Gastroesophageal sphincter (tissue), 4 donors: ENCODE results near the gene MUSK. TPM values are rescaled to one million over a fixed set of nuclear protein-coding genes. Genes with fewer than 3 reads are reported as not detected.
A peak's percentile ranks its signal among the peaks of the same experiment; 100 is the strongest.

Source experiments
- ATAC-seq: fragments of 150-250 bp; one replicate; pipeline ENCODE4 v1.9.1; 2016; ENCODE audit warnings: mild to moderate bottlenecking, moderate library complexity
- H3K27ac ChIP-seq, 4 donors: fragments of 200-600 bp; sonication (generic) in 3 of 4; 1 replicate in 3 of 4; 2 replicates in 1 of 4; pipeline ENCODE4 v1.5.1; 2016 to 2019
- H3K27me3 ChIP-seq: fragments of 200-600 bp; sonication (generic); one replicate; pipeline ENCODE4 v1.5.1; 2019
- H3K36me3 ChIP-seq, 2 donors: fragments of 200-600 bp; sonication (generic); one replicate each; pipeline ENCODE4 v1.5.1; 2019; ENCODE audit warnings: control low read depth in 1 of 2
- H3K4me1 ChIP-seq, 3 donors: fragments of 200-600 bp; sonication (generic); 1 replicate in 2 of 3; 2 replicates in 1 of 3; pipeline ENCODE4 v1.5.1; 2016 to 2019; ENCODE audit warnings: control low read depth in 2 of 3
- H3K4me3 ChIP-seq, 2 donors: fragments of 200-600 bp; sonication (generic); one replicate each; pipeline ENCODE4 v1.5.1; 2019; ENCODE audit warnings: mild to moderate bottlenecking in 1 of 2, moderate library complexity in 1 of 2
- H3K9me3 ChIP-seq, 3 donors: fragments of 200-600 bp; sonication (generic); one replicate each; pipeline ENCODE4 v1.5.1; 2017 to 2019; ENCODE audit warnings: control low read depth in 2 of 3
- CTCF ChIP-seq, 4 experiments: fragments of 200-600 bp in 2 of 4; fragments of 450-650 bp in 2 of 4; sonication (generic) in 1 of 4; IDR thresholded peaks; one replicate each; pipeline ENCODE4 v1.5.1; 2017 to 2019; ENCODE audit warnings: antibody characterized with exemption in 4 of 4, mild to moderate bottlenecking in 2 of 4, moderate library complexity in 2 of 4
- EP300 ChIP-seq: sonication (generic); formaldehyde crosslinking; IDR thresholded peaks from one replicate; pipeline ENCODE4 v1.6.1; 2017; ENCODE audit warnings: antibody characterized with exemption, mild to moderate bottlenecking
- POLR2A ChIP-seq, 2 donors: fragments of 450-650 bp; IDR thresholded peaks; one replicate each; pipeline ENCODE4 v1.6.1; 2017; ENCODE audit warnings: antibody characterized with exemption in 2 of 2, mild to moderate bottlenecking in 2 of 2, moderate library complexity in 1 of 2
- POLR2AphosphoS5 ChIP-seq: sonication (generic); formaldehyde crosslinking; IDR thresholded peaks from one replicate; pipeline ENCODE4 v1.6.1; 2017; ENCODE audit warnings: antibody characterized with exemption
- WGBS, 2 donors: methylation state at CpG; one replicate each; pipeline ENCODE4 v1.1.5; 2018; ENCODE audit warnings: low coverage in 1 of 2; 5-methylcytosine and 5-hydroxymethylcytosine counted together
- total RNA-seq, 4 donors: library from RNA; depleted of rRNA; stranded (reverse); fragments of >200 nt; gene quantifications; one replicate each; pipeline ENCODE4 v1.1.0, GENCODE V29; 2016

The MUSK gene
- total RNA-seq, 4 donors from 2014 or later, result 2.9 to 8.4 (median 4.2) TPM

GRCh38 chr9:110659891-110660541, 8.6 kb upstream of the MUSK start:
- WGBS, 2 donors, result 86 to 100% methylated on average over 2 of the region's 2 CpGs
- TF ChIP-seq POLR2A (IDR thresholded peaks at IDR 0.05), result no peak
- TF ChIP-seq POLR2AphosphoS5, result no peak
- TF ChIP-seq CTCF (IDR thresholded peaks at IDR 0.05), result no peak
- no peak overlapping the region for H3K27ac ChIP-seq
- no peaks in the 10 kb centered on the region for H3K9me3 ChIP-seq
- no peak for ATAC-seq
- H3K36me3 ChIP-seq, result no peaks in the 10 kb centered on the region
- H3K4me3 ChIP-seq, result no peak overlapping the region
- no peaks in the 10 kb centered on the region for H3K27me3 ChIP-seq
- peaks cover 0 to 8% (median 0%) of the 10 kb centered on the region in 3 donors for H3K4me1 ChIP-seq

- Histone ChIP-seq H3K4me3 (peak overlapping the region in 1 of 2 donors; percentile 7), H3K4me1 (no peaks in the 10 kb centered on the region), H3K27me3 (no peaks in the 10 kb centered on the region), H3K36me3 (no peaks in the 10 kb centered on the region), H3K9me3 (no peaks in the 10 kb centered on the region), H3K27ac (no peak overlapping the region)
- WGBS, 2 donors, result 39 to 40% methylated on average over 5 of the region's 5 CpGs
- TF ChIP-seq POLR2AphosphoS5 (no peak), EP300 (no peak), POLR2A (IDR thresholded peaks at IDR 0.05) (no peak), CTCF (IDR thresholded peaks at IDR 0.05) (no peak)
- ATAC-seq, result no peak
Measured at GRCh38 chr9:110669433-110669832, 842 bp downstream of the MUSK start.

GRCh38 chr9:110671849-110672248, 3.3 kb downstream of the MUSK start:
- ATAC-seq, result no peak
- H3K27ac ChIP-seq, result no peak overlapping the region
- H3K4me3 ChIP-seq, result no peak overlapping the region
- no peaks in the 10 kb centered on the region for H3K4me1 ChIP-seq
- 89 to 98% methylated on average over 4 of the region's 4 CpGs for WGBS, 2 donors
- H3K27me3 ChIP-seq, result no peaks in the 10 kb centered on the region
- no peak for TF ChIP-seq POLR2A (IDR thresholded peaks at IDR 0.05)
- no peak for TF ChIP-seq POLR2AphosphoS5
- H3K36me3 ChIP-seq, result no peaks in the 10 kb centered on the region
- H3K9me3 ChIP-seq, result no peaks in the 10 kb centered on the region

GRCh38 chr9:110672873-110673510, 4.4 kb downstream of the MUSK start:
- Histone ChIP-seq H3K27me3 (no peaks in the 10 kb centered on the region), H3K4me1 (no peaks in the 10 kb centered on the region), H3K4me3 (no peak overlapping the region), H3K9me3 (no peaks in the 10 kb centered on the region), H3K27ac (no peak overlapping the region), H3K36me3 (no peaks in the 10 kb centered on the region)
- 49 to 55% methylated on average over 3 of the region's 3 CpGs for WGBS, 2 donors
- TF ChIP-seq POLR2AphosphoS5 (no peak), CTCF (IDR thresholded peaks at IDR 0.05) (no peak), EP300 (no peak), POLR2A (IDR thresholded peaks at IDR 0.05) (no peak)
- ATAC-seq, result no peak

- ATAC-seq, result no peak
- Histone ChIP-seq H3K4me3 (no peak overlapping the region), H3K36me3 (no peaks in the 10 kb centered on the region), H3K4me1 (no peaks in the 10 kb centered on the region), H3K9me3 (peaks cover 0 to 4% (median 0%) of the 10 kb centered on the region in 3 donors), H3K27ac (no peak overlapping the region), H3K27me3 (no peaks in the 10 kb centered on the region)
- TF ChIP-seq POLR2A (IDR thresholded peaks at IDR 0.05) (no peak), EP300 (no peak), POLR2AphosphoS5 (no peak), CTCF (IDR thresholded peaks at IDR 0.05) (no peak)
- WGBS, 2 donors, result 89% methylated on average over 4 of the region's 4 CpGs; no CpG with 5 or more reads in 1 of the 2 donors
Measured at GRCh38 chr9:110687497-110687896, 18.9 kb downstream of the MUSK start.
